Activated CD4-positive, alpha-beta T cell treated with anti-CD3 and anti-CD28 coated beads, Interleukin-10, Interleukin-2, amounts not matched to agents 100 ng/mL and 50 ng/mL, durations not matched to agents 16 hours and 8 hours (primary cell): ENCODE data around the gene KCNK6.

Experiments
- DNase-seq: peaks from one replicate; pipeline ENCODE4 v3.0.0-alpha.2; 2020

Gene KCNK6

GRCh38 chr19:38298821-38299680 lies 20.6 kb upstream of the KCNK6 start:
- no peak for DNase-seq

GRCh38 chr19:38303517-38304351 lies 15.9 kb upstream of the KCNK6 start, which contains the start of gene C19orf33:
Gene C19orf33 (plus strand): TSS chr19:38304251. CDS start chr19:38304262, 11 bp downstream.
- no peak for DNase-seq

- no peak for DNase-seq
Measured at GRCh38 chr19:38304352-38304865, 15.2 kb upstream of the KCNK6 start.

- no peak for DNase-seq
Measured at GRCh38 chr19:38304866-38305429, 14.7 kb upstream of the KCNK6 start.

GRCh38 chr19:38306236-38306635 lies 13.4 kb upstream of the KCNK6 start:
- DNase-seq = no peak

- no peak for DNase-seq
Measured at GRCh38 chr19:38307076-38307475, 12.6 kb upstream of the KCNK6 start.

GRCh38 chr19:38307597-38307996 lies 12.0 kb upstream of the KCNK6 start:
- no peak for DNase-seq

- DNase-seq = no peak
Measured at GRCh38 chr19:38308006-38308766, 11.5 kb upstream of the KCNK6 start.

GRCh38 chr19:38308926-38309614 lies 10.6 kb upstream of the KCNK6 start:
- DNase-seq = no peak

GRCh38 chr19:38309615-38310278 lies 9.9 kb upstream of the KCNK6 start:
- no peak for DNase-seq

- DNase-seq = no peak
Measured at GRCh38 chr19:38310279-38310670, 9.4 kb upstream of the KCNK6 start.

- no peak for DNase-seq
Measured at GRCh38 chr19:38310986-38311385, 8.7 kb upstream of the KCNK6 start.

- DNase-seq = peak; percentile 98
Measured at GRCh38 chr19:38315657-38316476, 3.8 kb upstream of the KCNK6 start, which contains the start of gene YIF1B. Gene YIF1B (minus strand): TSS chr19:38315947. CDS start chr19:38315917, 30 bp downstream.

GRCh38 chr19:38316477-38317067 lies 3.1 kb upstream of the KCNK6 start:
- no peak for DNase-seq

- peak; percentile 60 for DNase-seq
Measured at GRCh38 chr19:38317104-38317612, 2.5 kb upstream of the KCNK6 start.

GRCh38 chr19:38318660-38319059 lies 985 bp upstream of the KCNK6 start:
- no peak for DNase-seq

- DNase-seq = no peak
Measured at GRCh38 chr19:38320969-38321339, 1.3 kb downstream of the KCNK6 start.

GRCh38 chr19:38321646-38322196 lies 2.1 kb downstream of the KCNK6 start:
- no peak for DNase-seq

- no peak for DNase-seq
Measured at GRCh38 chr19:38323291-38323690, 3.6 kb downstream of the KCNK6 start.
